IPS-18c (cell line): ENCODE measurements around the gene UPK3B.
"Not testable (repeated sequence)": the region's sequence is repeated elsewhere in the genome, so short reads cannot be mapped to it uniquely, and the experiment has no call there.

Source experiments
- H3K4me3 ChIP-seq: 2 replicates; pipeline ENCODE4 v1.7.0; 2013; ENCODE audit warnings: low read depth, mild to moderate bottlenecking, low read length, moderate library complexity; ENCODE audit not compliant: insufficient read depth
- H3K9me3 ChIP-seq: one replicate; pipeline ENCODE4 v1.6.1; 2013; ENCODE audit warnings: mild to moderate bottlenecking, low read length, moderate library complexity; ENCODE audit not compliant: control insufficient read depth, insufficient read depth

UPK3B gene

GRCh38 chr7:76507723-76508406, 2.5 kb upstream of the UPK3B start:
- no peaks in the 10 kb centered on the region for H3K9me3 ChIP-seq
- H3K4me3 ChIP-seq: no peak overlapping the region

DNA sequence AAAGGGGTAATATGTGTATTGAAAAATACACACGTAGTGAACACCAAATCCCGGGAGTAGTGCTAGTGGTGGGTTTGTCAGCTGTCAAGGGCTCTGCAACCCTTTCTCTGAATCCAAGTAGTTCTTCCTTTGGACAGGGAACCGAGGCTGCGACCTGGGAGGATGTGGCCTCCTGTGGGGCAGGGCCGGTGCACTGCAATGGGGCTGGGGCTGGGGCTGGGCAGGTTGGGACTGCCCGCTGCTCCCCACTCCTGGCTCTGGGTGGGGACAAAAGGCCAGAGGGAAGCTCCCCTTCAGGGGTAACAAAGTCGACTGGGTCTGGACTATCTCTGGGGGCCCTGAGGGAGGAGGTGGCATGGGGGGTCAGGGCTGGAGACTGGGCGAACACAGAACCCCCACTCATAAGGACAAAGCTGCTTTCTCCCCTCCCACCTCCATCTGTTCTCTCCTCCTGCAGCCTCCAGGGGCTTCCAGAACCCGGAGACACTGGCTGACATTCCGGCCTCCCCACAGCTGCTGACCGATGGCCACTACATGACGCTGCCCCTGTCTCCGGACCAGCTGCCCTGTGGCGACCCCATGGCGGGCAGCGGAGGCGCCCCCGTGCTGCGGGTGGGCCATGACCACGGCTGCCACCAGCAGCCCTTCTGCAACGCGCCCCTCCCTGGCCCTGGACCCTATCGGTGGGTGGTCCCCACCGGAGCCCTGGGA, 1.0 kb downstream of the UPK3B start:
- not testable (repeated sequence) for H3K4me3 ChIP-seq, H3K9me3 ChIP-seq

DNA sequence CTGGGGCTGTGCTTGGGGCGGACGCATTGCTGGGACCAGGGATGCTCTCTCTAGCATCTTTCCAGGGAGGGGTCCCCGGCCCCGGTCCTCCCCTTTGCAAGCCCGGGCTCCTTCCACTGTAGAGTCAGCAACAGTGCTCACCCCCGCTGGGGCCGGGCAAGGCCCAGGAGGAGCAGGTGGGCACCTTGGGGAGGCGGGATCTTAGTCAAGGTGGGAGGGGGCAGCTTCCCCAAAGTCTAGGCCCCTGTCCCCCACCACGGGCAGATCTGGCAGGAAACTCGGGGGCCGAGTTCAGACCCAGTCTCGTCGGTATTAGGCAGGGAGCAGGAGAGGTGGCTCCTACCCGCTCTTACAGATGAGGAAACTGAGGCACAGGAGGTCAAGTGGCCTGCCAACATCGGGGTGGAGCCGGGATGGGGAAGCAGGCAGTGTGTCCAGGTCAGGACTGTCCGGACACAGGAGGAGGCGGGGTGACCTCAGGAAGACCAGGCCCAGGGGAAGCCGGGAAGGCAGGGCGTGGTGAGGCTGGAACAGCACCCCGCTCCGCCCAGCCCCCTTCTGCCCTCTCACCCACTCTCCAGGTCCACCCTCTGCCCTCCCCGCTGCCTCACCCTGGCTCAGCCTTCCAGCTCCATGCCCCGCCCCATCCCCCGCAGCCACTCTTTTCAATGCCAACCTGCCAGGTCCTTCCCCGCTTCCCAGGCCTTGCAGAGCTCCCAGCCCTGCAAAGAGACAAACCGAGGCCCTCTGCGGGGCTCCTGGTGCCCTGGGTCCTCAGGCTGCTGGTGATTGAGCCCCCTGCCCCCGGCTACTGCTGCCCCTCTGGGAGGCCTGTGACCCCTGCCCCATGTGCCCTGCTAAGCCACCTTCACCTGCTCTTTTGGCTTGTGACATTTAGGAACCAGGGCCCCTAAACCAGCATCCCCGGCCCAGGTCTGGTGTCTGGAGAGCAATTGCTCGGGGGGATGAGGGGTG, 1.8 kb downstream of the UPK3B start:
- not testable (repeated sequence) for H3K4me3 ChIP-seq, H3K9me3 ChIP-seq

DNA sequence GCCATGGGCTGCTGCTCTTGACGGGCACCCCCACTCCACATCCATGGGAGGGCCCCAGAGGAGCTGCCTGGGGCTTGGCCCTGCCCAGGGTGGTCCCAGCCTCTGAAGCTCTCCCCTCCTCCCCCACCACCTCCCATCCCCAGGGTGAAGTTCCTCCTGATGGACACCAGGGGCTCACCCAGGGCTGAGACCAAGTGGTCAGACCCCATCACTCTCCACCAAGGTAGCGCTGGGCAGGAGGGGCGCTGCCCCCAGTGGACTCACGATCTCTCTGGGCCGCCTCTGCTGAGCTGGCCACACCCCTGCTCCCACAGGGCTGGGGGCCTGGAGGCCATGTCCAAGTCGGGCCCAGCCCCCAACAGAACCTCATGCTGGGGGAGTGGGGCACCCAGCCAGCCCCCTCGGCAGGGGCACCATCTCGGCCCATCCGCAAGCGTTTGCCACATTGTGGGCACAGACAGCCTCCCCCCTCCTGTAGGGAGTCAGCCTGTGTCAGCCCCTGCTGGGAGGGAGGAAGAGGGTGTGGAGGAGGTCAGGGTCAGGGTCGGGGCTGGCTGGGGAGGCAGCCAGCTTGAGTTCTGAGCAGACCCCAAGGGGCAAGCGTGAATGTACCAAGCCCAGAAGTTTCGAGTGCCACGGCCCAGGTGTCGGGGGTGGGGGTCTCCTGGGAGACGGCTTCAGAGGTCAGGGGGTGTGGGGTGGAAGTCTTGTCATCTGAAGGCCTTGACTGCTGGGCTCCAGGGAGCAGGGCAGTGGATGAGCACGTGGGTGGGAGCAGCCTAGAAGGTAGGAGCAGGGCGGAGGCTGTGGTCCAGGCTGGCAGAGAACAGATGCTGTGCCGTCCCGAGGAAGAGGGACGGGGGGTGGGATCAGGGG, 2.8 kb downstream of the UPK3B start:
- Histone ChIP-seq H3K4me3 (no peak overlapping the region), H3K9me3 (no peaks in the 10 kb centered on the region)

- no peak overlapping the region for H3K4me3 ChIP-seq
- no peaks in the 10 kb centered on the region for H3K9me3 ChIP-seq
Observed at GRCh38 chr7:76513817-76514799, 3.8 kb downstream of the UPK3B start.

- no peak overlapping the region for H3K4me3 ChIP-seq
- no peaks in the 10 kb centered on the region for H3K9me3 ChIP-seq
Observed at GRCh38 chr7:76514926-76515771, 4.8 kb downstream of the UPK3B start.

GRCh38 chr7:76515999-76516443, 5.7 kb downstream of the UPK3B start:
- Histone ChIP-seq H3K9me3 (no peaks in the 10 kb centered on the region), H3K4me3 (no peak overlapping the region)

DNA sequence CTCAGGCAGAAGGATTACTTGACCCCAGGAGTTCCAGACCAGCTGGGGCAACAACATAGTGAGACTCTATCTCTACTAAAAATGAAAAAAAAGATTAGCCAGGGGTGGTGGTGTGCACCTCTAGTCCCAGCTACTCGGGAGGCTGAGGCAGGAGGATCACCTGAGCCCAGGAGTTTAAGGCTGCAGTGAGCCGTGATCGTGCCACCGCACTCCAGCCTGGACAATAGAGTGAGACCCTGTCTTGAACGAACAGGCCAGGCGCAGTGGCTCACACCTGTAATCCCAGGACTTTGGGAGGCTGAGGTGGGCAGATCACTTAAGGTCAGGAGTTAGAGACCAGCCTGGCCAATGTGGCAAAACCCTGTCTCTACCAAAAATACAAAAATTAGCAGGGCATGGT, 6.6 kb downstream of the UPK3B start:
- H3K4me3 ChIP-seq: not testable (repeated sequence)

DNA sequence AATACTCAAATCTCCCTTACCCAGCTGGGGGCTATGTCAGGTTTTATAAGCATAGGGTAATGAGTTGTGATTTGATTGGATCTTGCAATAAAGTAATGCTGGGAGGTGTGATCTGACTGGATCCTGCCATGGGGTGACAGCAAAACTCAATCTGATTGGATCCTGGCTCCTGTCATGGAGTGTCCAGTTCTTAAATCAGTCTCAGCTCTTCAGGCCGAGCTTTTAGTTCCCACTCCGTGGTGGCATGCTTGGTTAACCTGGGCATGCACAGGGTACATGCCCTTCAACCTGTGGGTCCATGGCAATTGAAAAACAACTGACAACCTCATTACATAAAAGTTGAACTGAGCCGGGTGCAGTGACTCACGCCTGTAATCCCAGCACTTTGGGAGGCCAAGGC, 15.8 kb downstream of the UPK3B start:
- H3K4me3 ChIP-seq, H3K9me3 ChIP-seq: not testable (repeated sequence)

More for the DNA sequence above, 6.6 kb downstream of the UPK3B start:
- not testable (repeated sequence) for H3K9me3 ChIP-seq

DNA sequence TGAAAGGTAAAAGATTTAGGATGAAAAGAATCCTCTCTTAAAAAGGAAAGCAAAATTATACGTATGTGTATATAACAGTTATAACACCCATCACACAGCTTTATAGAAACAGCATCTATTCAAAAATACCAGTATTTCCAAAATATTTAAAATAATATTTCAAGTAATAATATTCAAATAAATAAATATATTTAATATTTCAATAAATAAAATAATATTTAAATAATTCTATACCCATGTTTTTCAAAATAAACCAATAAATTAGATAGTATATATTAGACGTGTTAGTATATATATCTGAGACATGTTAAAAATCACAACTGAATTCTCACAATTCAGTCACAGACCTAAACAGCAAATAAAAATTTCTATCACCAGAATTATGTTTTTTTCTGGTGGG, 21.3 kb downstream of the UPK3B start:
- H3K4me3 ChIP-seq, H3K9me3 ChIP-seq: not testable (repeated sequence)

GRCh38 chr7:76543197-76543596, 32.8 kb downstream of the UPK3B start, which contains the start of gene SPDYE16:
Gene SPDYE16 (minus strand): TSS chr7:76543297. CDS start chr7:76541459, 1,838 bp downstream.
- H3K4me3 ChIP-seq, H3K9me3 ChIP-seq: not testable (repeated sequence)

- peak overlapping the region; percentile 75 for H3K4me3 ChIP-seq
- not testable (repeated sequence) for H3K9me3 ChIP-seq
Observed at GRCh38 chr7:76549025-76549854, 38.9 kb downstream of the UPK3B start.

DNA sequence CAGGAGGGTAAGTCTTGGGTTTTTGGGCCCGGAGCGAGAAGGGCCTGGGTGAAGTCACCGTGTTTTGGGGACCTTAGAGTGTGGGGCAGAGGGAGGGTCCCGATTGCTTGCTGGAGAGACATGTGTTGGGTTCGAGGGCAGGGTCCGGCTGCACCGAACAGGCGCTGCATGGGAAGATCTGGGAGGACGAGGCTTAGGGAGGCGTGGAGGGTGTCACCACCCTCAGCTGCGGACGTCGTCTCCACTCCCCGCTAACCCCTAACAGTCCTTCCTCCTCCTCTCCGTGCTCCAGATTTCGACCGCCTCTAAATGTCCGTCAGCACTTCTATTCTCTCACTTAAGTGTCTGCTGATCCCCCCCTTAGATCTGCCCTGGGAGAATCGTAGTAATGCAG, 39.5 kb downstream of the UPK3B start:
- not testable (repeated sequence) for H3K9me3 ChIP-seq
- H3K4me3 ChIP-seq: peak overlapping the region; percentile 75

GRCh38 chr7:76551992-76552391, 41.6 kb downstream of the UPK3B start:
- H3K9me3 ChIP-seq, H3K4me3 ChIP-seq: not testable (repeated sequence)
